ENCODE results near the gene LYST.
"Not testable (repeated sequence)": the region's sequence is repeated elsewhere in the genome, so short reads cannot be mapped to it uniquely, and the experiment has no call there.

LYST gene

GRCh38 chr1:235852887-235853286 lies 13.8 kb downstream of the LYST start:
- Histone ChIP-seq H3K9me2 (replicated peaks; ENCODE audit: insufficient read depth, low read length) (no peaks in the 10 kb centered on the region), H3K36me3 (ENCODE audit: low read length) (no peaks in the 10 kb centered on the region), H3K27ac (ENCODE audit: low read depth, low read length) (no peak overlapping the region), H3F3A (ENCODE audit: insufficient read depth) (no peaks in the 10 kb centered on the region), H3K9ac (ENCODE audit: low read length) (no peak overlapping the region), H2AFZ (ENCODE audit: low read depth, low read length, severe bottlenecking) (no peak overlapping the region), H3K9me3 (ENCODE audit: insufficient read depth, low read length) (no peaks in the 10 kb centered on the region), H4K20me1 (ENCODE audit: low read depth, low read length) (no peaks in the 10 kb centered on the region), H3K4me3 (ENCODE audit: insufficient read depth, low read length, poor library complexity, severe bottlenecking) (no peak overlapping the region), H3K79me2 (ENCODE audit: insufficient read depth, low read length) (no peaks in the 10 kb centered on the region), H3K27me3 (ENCODE audit: low read length) (no peaks in the 10 kb centered on the region), H3K4me2 (ENCODE audit: low read depth, low read length, poor library complexity, severe bottlenecking) (no peak overlapping the region)
- TF ChIP-seq EZH2phosphoT487 (conservative IDR thresholded peaks at IDR 0.05; ENCODE audit: low read length) (no peak), CTCF (IDR thresholded peaks at IDR 0.05; ENCODE audit: insufficient read depth, low read length, poor library complexity, severe bottlenecking) (no peak)

- no peaks in the 10 kb centered on the region for H3K9me2 ChIP-seq (replicated peaks; ENCODE audit: insufficient read depth, low read length)
- H3F3A ChIP-seq (ENCODE audit: insufficient read depth): no peaks in the 10 kb centered on the region
- H3K4me2 ChIP-seq (ENCODE audit: low read depth, low read length, poor library complexity, severe bottlenecking): no peak overlapping the region
- H3K27me3 ChIP-seq (ENCODE audit: low read length): no peaks in the 10 kb centered on the region
- no peak overlapping the region for H3K27ac ChIP-seq (ENCODE audit: low read depth, low read length)
- no peak for TF ChIP-seq EZH2phosphoT487 (conservative IDR thresholded peaks at IDR 0.05; ENCODE audit: low read length)
- no peak for TF ChIP-seq CTCF (IDR thresholded peaks at IDR 0.05; ENCODE audit: insufficient read depth, low read length, poor library complexity, severe bottlenecking)
- no peak overlapping the region for H3K9ac ChIP-seq (ENCODE audit: low read length)
- no peaks in the 10 kb centered on the region for H4K20me1 ChIP-seq (ENCODE audit: low read depth, low read length)
- no peak overlapping the region for H3K4me3 ChIP-seq (ENCODE audit: insufficient read depth, low read length, poor library complexity, severe bottlenecking)
- no peaks in the 10 kb centered on the region for H3K79me2 ChIP-seq (ENCODE audit: insufficient read depth, low read length)
- no peaks in the 10 kb centered on the region for H3K36me3 ChIP-seq (ENCODE audit: low read length)
- no peaks in the 10 kb centered on the region for H3K9me3 ChIP-seq (ENCODE audit: insufficient read depth, low read length)
- H2AFZ ChIP-seq (ENCODE audit: low read depth, low read length, severe bottlenecking): no peak overlapping the region
Measured at GRCh38 chr1:235851939-235852338, 14.8 kb downstream of the LYST start.

- H3K27me3 ChIP-seq (ENCODE audit: low read length); H3F3A ChIP-seq (ENCODE audit: insufficient read depth); H4K20me1 ChIP-seq (ENCODE audit: low read depth, low read length): not testable (repeated sequence)
Measured at GRCh38 chr1:235848251-235848650, 18.5 kb downstream of the LYST start.

GRCh38 chr1:235845656-235846107 lies 21.0 kb downstream of the LYST start:
- H3K27ac ChIP-seq (ENCODE audit: low read depth, low read length); H3K9ac ChIP-seq (ENCODE audit: low read length); H3K36me3 ChIP-seq (ENCODE audit: low read length); H3F3A ChIP-seq (ENCODE audit: insufficient read depth); H3K27me3 ChIP-seq (ENCODE audit: low read length); H3K9me3 ChIP-seq (ENCODE audit: insufficient read depth, low read length); H3K4me3 ChIP-seq (ENCODE audit: insufficient read depth, low read length, poor library complexity, severe bottlenecking); H3K79me2 ChIP-seq (ENCODE audit: insufficient read depth, low read length); H2AFZ ChIP-seq (ENCODE audit: low read depth, low read length, severe bottlenecking); H3K9me2 ChIP-seq (replicated peaks; ENCODE audit: insufficient read depth, low read length); H4K20me1 ChIP-seq (ENCODE audit: low read depth, low read length); H3K4me2 ChIP-seq (ENCODE audit: low read depth, low read length, poor library complexity, severe bottlenecking): not testable (repeated sequence)
- peak; percentile 23 for TF ChIP-seq CTCF (IDR thresholded peaks at IDR 0.05; ENCODE audit: insufficient read depth, low read length, poor library complexity, severe bottlenecking)

More at GRCh38 chr1:235848251-235848650, 18.5 kb downstream of the LYST start:
- H3K36me3 ChIP-seq (ENCODE audit: low read length); H3K9me3 ChIP-seq (ENCODE audit: insufficient read depth, low read length); H3K27ac ChIP-seq (ENCODE audit: low read depth, low read length); H3K4me3 ChIP-seq (ENCODE audit: insufficient read depth, low read length, poor library complexity, severe bottlenecking); H3K9me2 ChIP-seq (replicated peaks; ENCODE audit: insufficient read depth, low read length); H3K4me2 ChIP-seq (ENCODE audit: low read depth, low read length, poor library complexity, severe bottlenecking); H3K9ac ChIP-seq (ENCODE audit: low read length); H3K79me2 ChIP-seq (ENCODE audit: insufficient read depth, low read length); H2AFZ ChIP-seq (ENCODE audit: low read depth, low read length, severe bottlenecking): not testable (repeated sequence)
